T-cell (primary cell): ENCODE data around the gene ARHGAP24. TPM values are rescaled to one million over a fixed set of nuclear protein-coding genes. Genes with fewer than 3 reads are reported as not detected.

Source experiments
- ATAC-seq, 4 experiments: fragments of 200-7000 bp in 3 of 4; fragments of 150-1000 bp in 1 of 4; cut with Tn5 transposase; replicated peaks in 1 of 4; 1 replicate in 3 of 4; 2 replicates in 1 of 4; pipeline ENCODE4 v1.10.0; 2021; ENCODE audit warnings: moderate library complexity in 3 of 4, mild to moderate bottlenecking in 2 of 4, moderate number of reproducible peaks in 1 of 4
- CTCF ChIA-PET, 2 donors: fragments of 300-600 bp; sonication (Branson Sonifier 250); formaldehyde crosslinking; loops; one replicate each; lab custom pipeline; 2022; ENCODE audit warnings: antibody characterized with exemption in 2 of 2; lab: Charles Lee
- POLR2A ChIA-PET, 2 donors: fragments of 300-600 bp; sonication (Branson Sonifier 250); formaldehyde crosslinking; loops; one replicate each; lab custom pipeline; 2022; ENCODE audit warnings: antibody characterized with exemption in 2 of 2; lab: Charles Lee
- DNase-seq, 35 experiments: peaks; one replicate each; pipeline versions ENCODE4 v3.0.0 to v3.0.0-alpha.2; 2013 to 2023
- H3K27ac ChIP-seq: one replicate; pipeline ENCODE4 v1.5.1; 2013; ENCODE audit warnings: low read length
- H3K27me3 ChIP-seq, 2 experiments: replicated peaks in 1 of 2; 1 replicate in 1 of 2; 2 replicates in 1 of 2; pipeline versions ENCODE4 v1.6.1 to v1.7.0; 2013; ENCODE audit warnings: low read length in 1 of 2, mixed read lengths in 1 of 2; ENCODE audit not compliant: control insufficient read depth in 2 of 2, insufficient read depth in 2 of 2; ENCODE audit errors: extremely low read depth in 1 of 2
- H3K36me3 ChIP-seq, 2 donors: 1 replicate in 1 of 2; 2 replicates in 1 of 2; pipeline versions ENCODE4 v1.6.1 to v1.7.0; 2013; ENCODE audit warnings: low read length in 1 of 2; ENCODE audit not compliant: control insufficient read depth in 2 of 2, insufficient read depth in 1 of 2; ENCODE audit errors: extremely low read depth in 1 of 2
- H3K4me1 ChIP-seq, 2 experiments: 1 replicate in 1 of 2; 2 replicates in 1 of 2; pipeline versions ENCODE4 v1.6.1 to v1.7.0; 2013; ENCODE audit warnings: low read length in 2 of 2, mixed read lengths in 1 of 2; ENCODE audit not compliant: insufficient read depth in 2 of 2, control insufficient read depth in 1 of 2; ENCODE audit errors: extremely low read depth in 1 of 2
- H3K4me3 ChIP-seq, 2 donors: 1 replicate in 1 of 2; 2 replicates in 1 of 2; pipeline versions ENCODE4 v1.5.1 to v1.7.0; 2013; ENCODE audit warnings: mild to moderate bottlenecking in 2 of 2, low read length in 1 of 2, moderate library complexity in 1 of 2; ENCODE audit not compliant: control insufficient read depth in 1 of 2; ENCODE audit errors: extremely low read depth in 1 of 2
- H3K9me3 ChIP-seq: 2 replicates; pipeline ENCODE4 v1.7.0; 2013
- H3K27ac Mint-ChIP-seq, 2 donors: one replicate each; pipeline ENCODE4 v1.8.0; 2020 to 2021; ENCODE audit warnings: mild to moderate bottlenecking in 2 of 2, mixed read lengths in 2 of 2
- H3K27me3 Mint-ChIP-seq, 2 donors: one replicate each; pipeline ENCODE4 v1.8.0; 2021 to 2022; ENCODE audit warnings: mixed read lengths in 2 of 2
- H3K36me3 Mint-ChIP-seq: one replicate; pipeline ENCODE4 v1.8.0; 2021; ENCODE audit warnings: mixed read lengths
- H3K4me1 Mint-ChIP-seq, 3 donors: one replicate each; pipeline ENCODE4 v1.8.0; 2020 to 2022; ENCODE audit warnings: mixed read lengths in 3 of 3, mild to moderate bottlenecking in 1 of 3
- H3K4me3 Mint-ChIP-seq, 3 donors: one replicate each; pipeline ENCODE4 v1.8.0; 2020 to 2022; ENCODE audit warnings: mild to moderate bottlenecking in 3 of 3, mixed read lengths in 3 of 3, moderate library complexity in 3 of 3
- H3K9me3 Mint-ChIP-seq, 3 donors: one replicate each; pipeline ENCODE4 v1.8.0; 2020 to 2022; ENCODE audit warnings: mixed read lengths in 3 of 3
- WGBS: methylation state at CpG from one replicate; pipeline ENCODE4 v1.1.5; 2013; ENCODE audit warnings: missing lambda C conversion rate; ENCODE audit not compliant: insufficient coverage; 5-methylcytosine and 5-hydroxymethylcytosine counted together
- total RNA-seq, 35 experiments: library from RNA in 6 of 35; stranded (reverse) in 6 of 35; fragments of 120-200 nt in 1 of 35; gene quantifications; one replicate each; pipeline versions ENCODE4 v1.2.1 to v1.2.4 and lab custom pipeline; 2013 to 2026

Gene ARHGAP24
- total RNA-seq, 5 donors from 2014 or later (not counting 1 experiment from before 2014, with no cell fraction given) = 0.45 to 2.7 (median 1.8) TPM

- WGBS = 88% methylated on average over 3 of the region's 3 CpGs
- Mint-ChIP-seq H3K27ac (no peak overlapping the region), H3K4me3 (no peak overlapping the region), H3K4me1 (no peaks in the 10 kb centered on the region), H3K9me3 (no peaks in the 10 kb centered on the region), H3K27me3 (no peaks in the 10 kb centered on the region), H3K36me3 (no peaks in the 10 kb centered on the region)
- Histone ChIP-seq H3K9me3 (no peaks in the 10 kb centered on the region), H3K4me1 (no peaks in the 10 kb centered on the region), H3K27me3 (no peaks in the 10 kb centered on the region), H3K27ac (no peak overlapping the region), H3K4me3 (no peak overlapping the region), H3K36me3 (no peaks in the 10 kb centered on the region)
- POLR2A ChIA-PET = no interaction called here
- DNase-seq (no peak), ATAC-seq (no peak)
- CTCF ChIA-PET = no interaction called here
Observed at GRCh38 chr4:85759388-85759787, 284.4 kb downstream of the ARHGAP24 start.

GRCh38 chr4:85760511-85760910, 285.6 kb downstream of the ARHGAP24 start:
- Mint-ChIP-seq H3K4me1 (no peaks in the 10 kb centered on the region), H3K27me3 (no peaks in the 10 kb centered on the region), H3K36me3 (no peaks in the 10 kb centered on the region), H3K27ac (no peak overlapping the region), H3K4me3 (no peak overlapping the region), H3K9me3 (no peaks in the 10 kb centered on the region)
- WGBS = 50% methylated on average over 1 of the region's 4 CpGs
- CTCF ChIA-PET = no interaction called here
- no peaks in the 10 kb centered on the region for H3K27me3 ChIP-seq
- no peaks in the 10 kb centered on the region for H3K9me3 ChIP-seq
- no peak overlapping the region for H3K4me3 ChIP-seq
- ATAC-seq (no peak), DNase-seq (no peak)
- POLR2A ChIA-PET = no interaction called here
- H3K36me3 ChIP-seq = no peaks in the 10 kb centered on the region
- H3K4me1 ChIP-seq = no peaks in the 10 kb centered on the region
- no peak overlapping the region for H3K27ac ChIP-seq

GRCh38 chr4:85761803-85762528, 287.0 kb downstream of the ARHGAP24 start:
- no CpG with 5 or more reads among the region's 7 CpGs for WGBS
- Mint-ChIP-seq H3K36me3 (no peaks in the 10 kb centered on the region), H3K27me3 (no peaks in the 10 kb centered on the region), H3K27ac (no peak overlapping the region), H3K4me1 (no peaks in the 10 kb centered on the region), H3K4me3 (no peak overlapping the region), H3K9me3 (no peaks in the 10 kb centered on the region)
- H3K36me3 ChIP-seq = no peaks in the 10 kb centered on the region
- H3K9me3 ChIP-seq = no peaks in the 10 kb centered on the region
- no peak overlapping the region for H3K4me3 ChIP-seq
- ATAC-seq (no peak), DNase-seq (no peak)
- ChIA-PET POLR2A (no interaction called here), CTCF (interaction anchor here (0.7 to 0.9 kb wide), 2 partner anchors 15 to 37 kb away, joined by 3 to 5 read pairs; no protein-coding TSS in a partner anchor)
- H3K27me3 ChIP-seq = no peaks in the 10 kb centered on the region
- no peak overlapping the region for H3K27ac ChIP-seq
- H3K4me1 ChIP-seq = no peaks in the 10 kb centered on the region

DNA sequence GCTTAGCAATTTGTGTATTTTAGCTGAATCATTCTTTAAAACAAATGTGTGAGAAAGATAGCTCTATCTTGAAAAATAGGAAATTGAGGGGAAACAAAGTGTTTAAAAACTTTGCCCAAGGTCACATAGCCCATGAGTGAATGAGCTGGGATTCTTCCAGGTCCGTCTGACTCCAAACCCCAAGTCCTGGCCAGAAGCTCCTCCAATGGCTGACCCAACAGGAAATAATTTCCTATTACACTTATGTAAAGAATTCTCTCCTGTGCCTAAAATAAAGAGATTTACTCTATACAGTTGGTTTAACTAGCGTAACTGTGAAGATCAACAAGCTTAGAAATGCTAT, 287.6 kb downstream of the ARHGAP24 start:
- H3K27me3 ChIP-seq = no peaks in the 10 kb centered on the region
- WGBS = no CpG with 5 or more reads among the region's 2 CpGs
- Mint-ChIP-seq H3K27ac (no peak overlapping the region), H3K27me3 (no peaks in the 10 kb centered on the region), H3K4me1 (no peaks in the 10 kb centered on the region), H3K9me3 (no peaks in the 10 kb centered on the region), H3K36me3 (no peaks in the 10 kb centered on the region), H3K4me3 (no peak overlapping the region)
- no peaks in the 10 kb centered on the region for H3K4me1 ChIP-seq
- H3K9me3 ChIP-seq = no peaks in the 10 kb centered on the region
- DNase-seq (no peak), ATAC-seq (no peak)
- no peaks in the 10 kb centered on the region for H3K36me3 ChIP-seq
- no peak overlapping the region for H3K27ac ChIP-seq
- POLR2A ChIA-PET = no interaction called here
- CTCF ChIA-PET = interaction anchor here (0.7 to 0.9 kb wide), 2 partner anchors 15 to 37 kb away, joined by 3 to 5 read pairs; no protein-coding TSS in a partner anchor
- no peak overlapping the region for H3K4me3 ChIP-seq

- Histone ChIP-seq H3K27ac (no peak overlapping the region), H3K9me3 (no peaks in the 10 kb centered on the region), H3K4me3 (no peak overlapping the region), H3K4me1 (no peaks in the 10 kb centered on the region), H3K27me3 (no peaks in the 10 kb centered on the region), H3K36me3 (no peaks in the 10 kb centered on the region)
- H3K36me3 Mint-ChIP-seq = no peaks in the 10 kb centered on the region
- DNase-seq (no peak), ATAC-seq (no peak)
- no peaks in the 10 kb centered on the region for H3K27me3 Mint-ChIP-seq
- ChIA-PET CTCF (no interaction called here), POLR2A (no interaction called here)
- no peak overlapping the region for H3K27ac Mint-ChIP-seq
- no peaks in the 10 kb centered on the region for H3K4me1 Mint-ChIP-seq
- H3K4me3 Mint-ChIP-seq = no peak overlapping the region
- H3K9me3 Mint-ChIP-seq = no peaks in the 10 kb centered on the region
- WGBS = no CpG with 5 or more reads among the region's 2 CpGs
Observed at GRCh38 chr4:85763202-85763601, 288.3 kb downstream of the ARHGAP24 start.

GRCh38 chr4:85767649-85768048, 292.7 kb downstream of the ARHGAP24 start:
- Mint-ChIP-seq H3K27ac (no peak overlapping the region), H3K27me3 (no peaks in the 10 kb centered on the region), H3K36me3 (no peaks in the 10 kb centered on the region), H3K4me1 (no peaks in the 10 kb centered on the region), H3K4me3 (no peak overlapping the region), H3K9me3 (no peaks in the 10 kb centered on the region)
- Histone ChIP-seq H3K4me1 (no peaks in the 10 kb centered on the region), H3K27me3 (no peaks in the 10 kb centered on the region), H3K27ac (no peak overlapping the region), H3K36me3 (no peaks in the 10 kb centered on the region), H3K9me3 (no peaks in the 10 kb centered on the region), H3K4me3 (no peak overlapping the region)
- WGBS = 100% methylated on average over 1 of the region's 1 CpG
- ATAC-seq (no peak), DNase-seq (no peak)
- POLR2A ChIA-PET = no interaction called here
- CTCF ChIA-PET = interaction anchor here in 1 of 2 donors (1.2 kb wide), 1 partner anchor 11 kb away, joined by 3 read pairs; no protein-coding TSS in a partner anchor
